ENCODE data around the gene OR10AD1.

Gene OR10AD1

DNA sequence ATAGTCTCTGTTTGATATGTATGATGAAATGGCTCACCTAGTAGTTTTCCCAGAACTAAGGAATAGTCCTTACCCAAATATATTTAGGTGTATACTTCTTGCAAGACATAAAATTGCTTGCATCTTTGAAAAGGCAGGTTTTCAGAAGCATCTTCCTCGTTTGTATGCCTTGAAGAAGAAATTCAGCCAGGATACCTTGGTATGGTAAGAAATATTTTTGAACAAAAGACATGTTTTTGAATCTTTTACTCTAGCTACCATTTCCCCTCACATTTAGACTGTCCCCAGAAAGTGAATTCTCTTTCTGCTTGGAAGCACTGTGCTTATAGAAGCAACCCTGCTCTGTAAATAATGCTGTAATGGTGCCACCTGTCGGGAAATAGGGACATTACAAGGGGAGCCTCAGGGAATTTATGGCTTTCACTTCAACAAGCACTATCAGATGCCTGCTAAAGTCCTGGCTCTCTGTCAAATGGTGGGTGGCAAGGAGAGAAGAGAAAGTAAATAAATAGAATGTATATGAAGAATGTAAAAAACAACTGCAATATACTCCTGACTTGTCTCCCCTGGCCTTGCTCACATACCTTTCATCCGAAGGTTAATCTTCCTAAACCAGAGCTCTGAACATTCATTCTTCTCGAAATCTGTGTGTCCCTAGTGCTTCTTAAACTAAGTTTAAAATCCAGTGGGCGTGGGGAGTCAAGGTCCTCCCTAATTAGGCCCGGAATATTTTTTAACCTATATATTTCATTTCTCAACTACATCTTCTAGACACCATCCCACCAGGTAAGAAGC, 13.6 kb downstream of the OR10AD1 start:
- peak; percentile 68 for DNase-seq

DNA sequence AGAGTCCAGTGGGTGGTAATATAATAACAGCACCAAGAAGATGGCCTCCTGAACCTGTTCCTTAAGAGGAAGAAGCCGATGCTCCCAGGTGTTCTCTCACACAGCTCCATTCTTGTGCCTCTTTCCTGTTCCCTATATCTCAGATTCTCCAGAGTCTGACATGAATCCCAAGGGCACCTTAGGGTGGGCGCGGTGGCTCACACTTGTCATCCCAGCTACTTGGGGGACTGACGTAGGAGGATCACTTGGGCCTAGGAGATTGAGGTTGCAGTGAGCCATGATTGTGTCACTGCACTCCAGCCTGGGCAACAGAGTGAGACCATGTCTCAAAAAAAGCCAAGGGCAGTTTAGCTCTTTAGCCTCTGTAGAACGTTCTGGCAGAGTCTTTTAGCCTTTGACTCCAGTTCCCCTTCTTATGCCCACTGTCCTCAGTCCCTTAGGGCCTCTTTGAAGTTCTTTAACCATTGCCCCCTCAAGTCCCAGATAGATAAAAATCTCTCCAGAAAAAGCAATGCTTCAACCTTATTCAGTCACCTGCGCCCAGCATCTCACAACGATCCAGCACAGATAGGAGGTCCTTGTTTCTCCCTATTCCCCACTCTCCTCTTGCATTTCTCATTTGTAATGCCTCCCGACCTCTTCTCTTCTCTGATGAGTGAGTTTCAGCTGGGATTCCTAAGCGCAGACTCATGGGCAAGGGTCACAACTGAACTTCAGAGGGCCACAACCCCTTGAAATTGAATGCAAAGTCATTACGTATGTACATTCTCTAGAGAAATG, 15.0 kb downstream of the OR10AD1 start:
- DNase-seq: no peak

DNA sequence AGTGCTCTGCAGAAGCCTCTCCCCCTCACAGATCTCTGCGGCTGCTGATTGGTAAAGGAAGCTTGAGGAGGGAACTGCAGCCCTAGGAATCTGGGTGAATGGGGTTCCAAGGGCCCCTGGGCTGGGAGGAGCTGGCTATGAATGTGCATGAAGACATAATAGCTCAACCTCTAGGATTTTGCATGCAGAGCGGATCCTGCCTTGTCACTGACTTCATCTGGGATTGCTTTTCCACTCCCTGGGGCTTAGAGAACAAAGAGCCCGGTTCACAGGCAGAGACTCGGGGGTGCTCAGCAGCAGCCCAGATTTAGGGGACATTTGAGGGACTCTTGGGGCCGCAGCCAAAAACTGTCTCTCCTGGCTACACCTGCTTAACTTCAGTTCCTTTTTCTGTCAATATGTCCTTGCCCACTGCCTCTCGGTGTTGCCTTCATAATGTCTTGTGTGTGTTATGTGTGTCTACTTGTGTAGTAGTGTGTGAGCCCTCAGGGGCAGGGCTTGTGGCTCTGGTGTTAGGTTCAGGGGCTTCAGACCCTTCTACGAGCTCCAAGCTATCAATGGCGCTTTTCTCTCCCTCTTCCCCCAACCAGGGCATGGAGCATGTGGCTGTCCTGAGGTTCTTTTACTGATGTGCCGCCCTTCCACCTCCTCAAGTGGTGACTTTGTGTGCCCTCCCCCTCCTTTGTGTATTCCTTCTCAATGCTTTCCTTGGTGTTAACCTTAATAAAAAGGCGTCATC, 17.7 kb downstream of the OR10AD1 start:
- no peak for DNase-seq

DNA sequence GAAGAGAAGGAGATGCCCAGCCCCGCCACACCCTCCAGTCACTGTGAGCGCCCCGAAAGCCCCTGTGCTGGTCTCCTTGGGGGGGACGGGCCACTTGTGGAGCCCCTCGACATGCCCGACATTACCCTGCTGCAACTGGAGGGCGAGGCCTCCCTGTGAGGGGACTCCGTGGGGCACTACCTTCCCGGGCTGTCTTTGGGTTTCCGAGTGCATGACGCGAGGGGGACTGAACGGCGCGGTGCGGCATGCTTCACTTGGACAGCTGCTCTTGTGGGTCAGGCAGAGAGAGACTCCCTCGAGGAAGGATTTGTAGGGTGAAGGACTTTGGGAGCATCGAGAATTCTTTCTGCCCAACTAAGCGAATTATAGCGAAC, 18.6 kb downstream of the OR10AD1 start:
- DNase-seq: no peak

- peak; percentile 58 for DNase-seq
Measured at GRCh38 chr12:48183876-48184548, 19.1 kb downstream of the OR10AD1 start.

DNA sequence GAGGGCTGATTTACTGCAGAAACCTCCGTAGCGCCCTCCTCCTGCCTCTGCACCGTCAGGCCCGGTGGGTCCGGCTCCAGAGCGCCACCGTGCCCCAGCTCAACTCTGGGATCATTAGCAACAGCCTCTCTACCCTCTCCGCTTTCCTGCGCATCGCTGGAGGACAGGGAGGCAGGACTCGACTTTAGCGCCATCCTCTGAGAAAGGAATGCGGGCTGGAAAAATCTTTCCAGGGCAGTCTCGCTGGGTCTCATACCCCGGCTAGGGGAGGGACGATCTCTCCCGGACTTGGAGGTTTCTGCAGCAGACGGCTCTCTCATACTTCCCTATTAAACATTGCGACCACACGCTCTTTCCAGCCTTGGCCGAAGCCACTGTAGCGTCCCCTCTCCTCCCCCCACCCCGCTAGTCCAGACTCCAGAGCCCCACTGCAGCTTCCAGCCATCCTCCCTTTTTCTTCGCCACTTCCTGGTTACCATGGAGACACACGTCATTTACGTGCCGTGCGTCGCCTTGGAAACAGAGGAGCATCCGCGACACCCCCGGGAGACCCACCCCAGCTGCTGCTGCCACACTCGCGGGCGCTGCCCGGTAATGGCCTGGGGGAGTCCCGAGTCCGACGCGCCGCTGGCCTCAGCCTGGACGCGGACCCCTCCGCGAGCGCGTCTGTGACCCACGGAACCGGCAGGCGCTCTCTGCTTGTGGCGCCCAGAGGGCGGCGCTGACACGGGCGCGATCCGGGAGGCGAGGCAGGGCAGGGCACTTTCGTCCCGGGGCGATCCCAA, 19.8 kb downstream of the OR10AD1 start, which contains the start of gene CCDC184:
CCDC184 (plus strand) TSS at position 554 of the 785 bp plus-strand sequence. CDS start 479 bp downstream, outside the sequence.
- peak; percentile 80 for DNase-seq

- DNase-seq: no peak
Measured at GRCh38 chr12:48182631-48183030, 20.5 kb downstream of the OR10AD1 start.

- no peak for DNase-seq
Measured at GRCh38 chr12:48180857-48181495, 22.1 kb downstream of the OR10AD1 start.

DNA sequence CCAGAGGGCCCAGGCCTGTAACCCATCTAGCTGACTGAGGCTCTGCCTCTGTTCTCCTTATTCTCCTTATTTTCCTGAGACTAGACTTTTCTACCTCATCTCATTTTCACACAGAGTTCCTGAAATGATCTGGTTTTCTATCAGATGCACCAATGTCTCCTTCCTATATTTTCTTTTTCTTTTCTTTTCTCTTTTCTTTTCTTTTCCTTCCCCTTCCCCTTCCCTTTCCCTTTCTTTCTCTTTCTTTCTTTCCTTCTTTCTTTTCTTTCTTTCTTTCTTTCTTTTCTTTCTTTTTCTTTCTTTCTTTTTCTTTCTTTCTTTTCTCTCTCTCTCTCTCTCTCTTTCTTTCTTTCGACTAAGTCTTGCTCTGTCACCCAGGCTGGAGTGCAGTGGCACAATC, 22.7 kb downstream of the OR10AD1 start:
- no peak for DNase-seq

- DNase-seq: no peak
Measured at GRCh38 chr12:48179466-48179865, 23.6 kb downstream of the OR10AD1 start.

GRCh38 chr12:48177982-48178381, 25.1 kb downstream of the OR10AD1 start:
- no peak for DNase-seq

- no peak for DNase-seq
Measured at GRCh38 chr12:48176417-48176751, 26.7 kb downstream of the OR10AD1 start.

GRCh38 chr12:48175613-48176416, 27.3 kb downstream of the OR10AD1 start:
- no peak for DNase-seq

GRCh38 chr12:48169011-48169410, 34.1 kb downstream of the OR10AD1 start:
- DNase-seq: no peak

DNA sequence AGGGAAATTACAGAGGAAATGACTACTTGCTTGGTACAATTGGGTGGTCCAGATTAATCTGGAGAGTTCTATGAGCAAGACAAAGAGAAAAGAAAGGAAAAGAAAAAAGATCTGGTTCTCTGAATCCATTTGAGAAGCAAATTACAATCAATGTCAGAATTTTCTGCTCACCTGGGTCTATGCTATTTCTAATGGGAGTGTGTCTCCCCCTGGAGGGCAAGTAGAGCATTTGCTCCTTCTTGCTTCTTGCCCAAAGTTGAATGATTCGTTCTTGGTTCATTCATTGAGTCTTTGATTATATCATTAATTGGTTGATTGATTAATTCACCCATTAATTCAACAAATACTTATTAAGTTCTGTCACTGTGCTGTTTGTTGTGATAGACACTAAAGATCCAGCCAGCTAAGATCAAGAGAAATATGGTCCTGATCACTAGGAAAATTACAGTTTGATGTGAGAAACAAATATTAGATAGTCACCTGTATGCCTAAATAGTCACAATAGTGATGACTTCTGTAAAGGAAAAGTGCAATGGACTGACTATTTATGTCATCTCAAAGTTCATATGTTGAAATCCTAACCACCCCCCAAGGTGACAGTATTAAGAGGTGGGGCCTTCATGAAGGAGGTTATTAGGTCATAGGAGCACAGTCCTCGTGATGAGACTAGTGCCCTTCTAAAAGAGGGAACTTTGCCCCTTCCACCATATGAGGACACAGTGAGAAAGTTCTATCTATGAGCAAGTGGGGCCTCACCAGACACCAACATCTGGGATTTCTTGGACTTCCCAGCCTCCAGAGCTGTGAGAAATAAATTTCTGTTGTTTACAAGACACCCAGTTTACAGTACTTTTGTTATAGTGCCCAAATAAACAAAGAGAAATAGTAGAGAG, 37.8 kb downstream of the OR10AD1 start:
- no peak for DNase-seq

- DNase-seq: no peak
Measured at GRCh38 chr12:48164451-48164850, 38.6 kb downstream of the OR10AD1 start.

- no peak for DNase-seq
Measured at GRCh38 chr12:48163150-48163747, 39.8 kb downstream of the OR10AD1 start.

DNA sequence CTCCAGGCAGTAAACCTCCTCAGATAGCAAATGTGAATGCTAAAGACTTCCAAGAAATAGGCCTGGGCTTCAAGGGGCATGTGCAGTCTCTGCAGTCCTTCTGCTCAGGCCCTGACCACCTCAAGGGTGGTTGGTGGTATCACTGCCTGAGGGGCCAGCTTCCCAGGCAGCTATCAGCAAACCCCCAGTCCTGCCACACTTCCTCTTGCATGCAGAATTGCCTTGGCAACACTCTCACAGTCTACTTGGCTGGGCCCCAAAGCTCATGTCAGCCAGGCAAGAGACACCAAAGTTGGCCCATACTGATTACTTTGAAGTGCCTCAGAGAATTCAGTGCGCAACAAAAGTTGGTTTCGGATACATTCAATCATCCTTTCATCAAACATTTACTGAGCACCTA, 42.3 kb downstream of the OR10AD1 start:
- no peak for DNase-seq

DNA sequence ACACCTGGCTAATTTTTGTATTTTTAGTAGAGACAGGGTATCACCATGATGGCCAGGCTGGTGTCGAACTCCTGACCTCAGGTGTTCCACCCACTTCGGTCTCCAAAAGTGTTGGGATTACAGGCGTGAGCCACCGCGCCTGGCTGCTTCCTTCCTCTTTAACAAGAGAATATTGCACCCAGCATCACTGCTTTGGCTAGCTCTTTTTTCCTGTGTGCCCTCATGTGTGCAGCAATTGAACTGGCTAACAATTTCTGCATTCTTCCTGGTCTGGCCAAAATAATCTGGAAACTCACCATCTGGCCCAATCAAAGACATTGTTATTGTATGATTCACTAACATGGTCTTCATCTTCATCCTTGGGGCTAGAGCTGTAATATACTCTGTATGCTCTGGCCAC, 43.0 kb downstream of the OR10AD1 start:
- no peak for DNase-seq
